ENCODE data around the gene NFYA. TPM values are rescaled to one million over a fixed set of nuclear protein-coding genes. Genes with fewer than 3 reads are reported as not detected.

Gene NFYA
- polyA plus RNA-seq, 2 of the 4 experiments (the other 2 are of a cell fraction) = 11.2 to 17.0 TPM

DNA sequence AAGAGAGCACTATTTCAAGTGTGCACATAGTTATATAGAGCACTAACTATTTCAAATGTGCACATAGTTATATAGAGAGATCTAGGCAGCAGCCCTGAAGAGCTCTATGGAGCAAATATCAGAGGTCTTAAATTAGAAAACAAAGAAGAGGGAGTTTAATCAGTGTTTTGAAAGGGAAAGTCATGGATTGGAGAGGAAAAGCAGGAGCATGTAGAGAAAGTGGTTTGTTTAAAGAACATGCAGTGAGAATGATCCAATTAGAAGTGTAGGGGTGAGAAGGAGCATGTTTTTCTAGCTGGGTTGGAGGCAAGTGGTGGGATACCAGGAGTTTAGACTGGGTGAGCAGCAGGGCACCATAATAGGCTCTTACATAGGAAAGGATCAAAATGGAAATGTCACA, 64.1 kb downstream of the NFYA start:
- CTCF ChIA-PET = no interaction called here

DNA sequence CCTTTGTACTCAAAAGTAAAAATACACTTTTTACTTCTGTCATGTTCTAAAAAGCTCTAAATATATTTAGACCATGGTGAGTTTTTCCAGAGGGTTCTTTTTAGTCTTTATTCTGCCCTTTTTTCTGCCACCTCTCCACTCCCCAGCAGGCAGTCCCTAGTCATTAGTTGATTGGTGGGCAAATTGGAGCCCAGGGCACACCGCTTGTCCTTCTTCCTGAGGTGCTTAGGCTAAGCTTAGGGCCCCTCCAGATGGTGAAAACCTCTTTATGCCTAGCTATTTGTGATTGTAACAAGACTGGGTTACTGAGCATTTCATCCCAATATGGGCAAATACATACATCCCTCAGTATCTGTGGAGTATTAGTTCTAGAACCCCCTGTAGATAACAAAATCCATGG, 75.1 kb downstream of the NFYA start:
- Histone ChIP-seq H3K4me2 (no peak overlapping the region), H3K27ac (no peak overlapping the region), H3K9me3 (no peaks in the 10 kb centered on the region), H3K4me1 (no peaks in the 10 kb centered on the region), H3K4me3 (no peak overlapping the region)
- no peak for ATAC-seq
- FAIRE-seq = no peak
- no peak for TF ChIP-seq MYC (IDR thresholded peaks at IDR 0.05; ENCODE audit: borderline replicate concordance, low read length)
- TF ChIP-seq NFE2L2 (conservative IDR thresholded peaks at IDR 0.05; ENCODE audit: low read length) = no peak
- TF ChIP-seq ZC3H11A (IDR thresholded peaks at IDR 0.05) = no peak
- no peak for TF ChIP-seq GATA3 (IDR thresholded peaks at IDR 0.05; ENCODE audit: borderline replicate concordance)
- no peak for TF ChIP-seq EHF (CRISPR knock-in tag; IDR thresholded peaks at IDR 0.05)
- no peak for TF ChIP-seq ZNF302 (CRISPR knock-in tag; IDR thresholded peaks at IDR 0.05)
- TF ChIP-seq JUNB (IDR thresholded peaks at IDR 0.05) = no peak
- POLR2A ChIA-PET = no interaction called here
- DNase-seq (ENCODE audit: low read depth in 1 of 2, low spot score in 1 of 2) = no peak
- WGBS (ENCODE audit: missing lambda C conversion rate) = 67% methylated on average over 1 of the region's 1 CpG
- CTCF ChIA-PET = no interaction called here

More for the DNA sequence above, 64.1 kb downstream of the NFYA start:
- ATAC-seq (no peak), DNase-seq (ENCODE audit: low read depth in 1 of 2, low spot score in 1 of 2) (no peak), FAIRE-seq (no peak)
- Histone ChIP-seq H3K4me3 (no peak overlapping the region), H3K4me2 (no peak overlapping the region), H3K27ac (no peak overlapping the region), H3K9me3 (no peaks in the 10 kb centered on the region), H3K4me1 (no peaks in the 10 kb centered on the region)
- POLR2A ChIA-PET = no interaction called here
- TF ChIP-seq TFCP2L1 (CRISPR knock-in tag; IDR thresholded peaks at IDR 0.05) (no peak), CHD4 (IDR thresholded peaks at IDR 0.05; ENCODE audit: borderline replicate concordance) (no peak), KDM5A (IDR thresholded peaks at IDR 0.05) (no peak), KDM1A (IDR thresholded peaks at IDR 0.05; ENCODE audit: low read depth) (no peak), GATA3 (IDR thresholded peaks at IDR 0.05; ENCODE audit: borderline replicate concordance) (no peak), HOXB5 (CRISPR knock-in tag; IDR thresholded peaks at IDR 0.05) (no peak)

Other genes with a start within 250 kb of the NFYA start
- 2.2 and 2.8 TPM in 2 replicates for gene UNC5CL, start 33.8 kb upstream of the NFYA start, polyA plus RNA-seq (2011; rRNA removed)
- gene UNC5CL, start 33.8 kb upstream of the NFYA start, polyA plus RNA-seq (2017; fragmentation: RNase III; extraction: RNeasy Plus Mini Kit Qiagen cat#74134 plus additional on column Dnase treatment) = 0.79 to 1.2 TPM (median 1.1 TPM) in 3 replicates
- not detected in 2 replicates for gene TSPO2, start 30.5 kb upstream of the NFYA start, polyA plus RNA-seq (2011; rRNA removed)
- gene TSPO2, start 30.5 kb upstream of the NFYA start, polyA plus RNA-seq (2017; fragmentation: RNase III; extraction: RNeasy Plus Mini Kit Qiagen cat#74134 plus additional on column Dnase treatment) = not detected in 3 replicates
- gene APOBEC2, start 19.8 kb upstream of the NFYA start, polyA plus RNA-seq (2011; rRNA removed) = not detected in 2 replicates
- not detected in 3 replicates for gene APOBEC2, start 19.8 kb upstream of the NFYA start, polyA plus RNA-seq (2017; fragmentation: RNase III; extraction: RNeasy Plus Mini Kit Qiagen cat#74134 plus additional on column Dnase treatment)
- gene OARD1, start 618 bp upstream of the NFYA start, polyA plus RNA-seq (2011; rRNA removed) = 15.6 and 21.4 TPM in 2 replicates
- gene OARD1, start 618 bp upstream of the NFYA start, polyA plus RNA-seq (2017; fragmentation: RNase III; extraction: RNeasy Plus Mini Kit Qiagen cat#74134 plus additional on column Dnase treatment) = 26.2 to 28.5 TPM (median 26.4 TPM) in 3 replicates
- not detected in 2 replicates for gene TREML1, start 81.4 kb downstream of the NFYA start, polyA plus RNA-seq (2011; rRNA removed)
- not detected in 3 replicates for gene TREML1, start 81.4 kb downstream of the NFYA start, polyA plus RNA-seq (2017; fragmentation: RNase III; extraction: RNeasy Plus Mini Kit Qiagen cat#74134 plus additional on column Dnase treatment)
- not detected in 2 replicates for gene TREM2, start 90.1 kb downstream of the NFYA start, polyA plus RNA-seq (2011; rRNA removed)
- gene TREM2, start 90.1 kb downstream of the NFYA start, polyA plus RNA-seq (2017; fragmentation: RNase III; extraction: RNeasy Plus Mini Kit Qiagen cat#74134 plus additional on column Dnase treatment) = not detected in 3 replicates
- not detected in 2 replicates for gene TREML2, start 128.2 kb downstream of the NFYA start, polyA plus RNA-seq (2011; rRNA removed)
- gene TREML2, start 128.2 kb downstream of the NFYA start, polyA plus RNA-seq (2017; fragmentation: RNase III; extraction: RNeasy Plus Mini Kit Qiagen cat#74134 plus additional on column Dnase treatment) = not detected in 3 replicates
- not detected in 2 replicates for gene TREML4, start 155.4 kb downstream of the NFYA start, polyA plus RNA-seq (2011; rRNA removed)
- gene TREML4, start 155.4 kb downstream of the NFYA start, polyA plus RNA-seq (2017; fragmentation: RNase III; extraction: RNeasy Plus Mini Kit Qiagen cat#74134 plus additional on column Dnase treatment) = not detected in 3 replicates
- not detected in 2 replicates for gene TREM1, start 213.7 kb downstream of the NFYA start, polyA plus RNA-seq (2011; rRNA removed)
- gene TREM1, start 213.7 kb downstream of the NFYA start, polyA plus RNA-seq (2017; fragmentation: RNase III; extraction: RNeasy Plus Mini Kit Qiagen cat#74134 plus additional on column Dnase treatment) = not detected in 3 replicates

Measured in A549 (cell line).